ENCODE data around the gene NADSYN1. TPM values are rescaled to one million over a fixed set of nuclear protein-coding genes. Genes with fewer than 3 reads are reported as not detected.

NADSYN1 gene
- total RNA-seq, 4 donors from 2014 or later = 41.2 to 67.2 (median 59.8) TPM

- TF ChIP-seq CTCF (IDR thresholded peaks at IDR 0.05) = no peak
- TF ChIP-seq POLR2A (IDR thresholded peaks at IDR 0.05) = no peak
- no peak overlapping the region for H3K4me3 ChIP-seq (ENCODE audit: low read depth, poor library complexity, severe bottlenecking)
- DNase-seq (ENCODE audit: low spot score in 2 of 2) = no peak
- 45 to 50% methylated on average over 6 of the region's 6 CpGs for WGBS, 2 donors
- intact Hi-C loops (cut with DNase I; ENCODE audit: low total_unique reads) = no loop called here
Measured at GRCh38 chr11:71449596-71449995, 3.4 kb upstream of the NADSYN1 start.

- no peak for DNase-seq (ENCODE audit: low spot score in 2 of 2)
- intact Hi-C loops (cut with DNase I; ENCODE audit: low total_unique reads) = loop anchor here (10.0 kb wide), 1 partner anchor 636 kb away; no protein-coding TSS in a partner anchor
- no peak overlapping the region for H3K4me3 ChIP-seq (ENCODE audit: low read depth, poor library complexity, severe bottlenecking)
- 69 to 71% methylated on average over 2 of the region's 2 CpGs for WGBS, 2 donors
- TF ChIP-seq CTCF (IDR thresholded peaks at IDR 0.05) = no peak
- TF ChIP-seq POLR2A (IDR thresholded peaks at IDR 0.05) = no peak
Measured at GRCh38 chr11:71450507-71450906, 2.5 kb upstream of the NADSYN1 start.

GRCh38 chr11:71450939-71451338 is 2.1 kb upstream of the NADSYN1 start:
- 75 to 79% methylated on average over 3 of the region's 3 CpGs for WGBS, 2 donors
- TF ChIP-seq CTCF (IDR thresholded peaks at IDR 0.05) (no peak), POLR2A (IDR thresholded peaks at IDR 0.05) (no peak)
- no peak for DNase-seq (ENCODE audit: low spot score in 2 of 2)
- intact Hi-C loops (cut with DNase I; ENCODE audit: low total_unique reads) = loop anchor here (10.0 kb wide), 1 partner anchor 636 kb away; no protein-coding TSS in a partner anchor
- no peak overlapping the region for H3K4me3 ChIP-seq (ENCODE audit: low read depth, poor library complexity, severe bottlenecking)

GRCh38 chr11:71451596-71452198 is 1.3 kb upstream of the NADSYN1 start:
- H3K4me3 ChIP-seq (ENCODE audit: low read depth, poor library complexity, severe bottlenecking) = no peak overlapping the region
- no peak for DNase-seq (ENCODE audit: low spot score in 2 of 2)
- intact Hi-C loops (cut with DNase I; ENCODE audit: low total_unique reads) = loop anchor here (10.0 kb wide), 1 partner anchor 637 kb away; no protein-coding TSS in a partner anchor
- no peak for TF ChIP-seq CTCF (IDR thresholded peaks at IDR 0.05)
- TF ChIP-seq POLR2A (IDR thresholded peaks at IDR 0.05) = no peak
- WGBS, 2 donors = 66 to 71% methylated on average over 9 of the region's 9 CpGs

- H3K4me3 ChIP-seq (ENCODE audit: low read depth, poor library complexity, severe bottlenecking) = peak overlapping the region; percentile 46
- DNase-seq (ENCODE audit: low spot score in 2 of 2) = no peak
- intact Hi-C loops (cut with DNase I; ENCODE audit: low total_unique reads) = loop anchor here (10.0 kb wide), 1 partner anchor 638 kb away; no protein-coding TSS in a partner anchor
- TF ChIP-seq CTCF (IDR thresholded peaks at IDR 0.05) (no peak), POLR2A (IDR thresholded peaks at IDR 0.05) (no peak)
- 2 to 3% methylated on average over 32 to 36 of the region's 40 CpGs for WGBS, 2 donors
Measured at GRCh38 chr11:71452199-71453036, 585 bp upstream of the NADSYN1 start.
